ENCODE measurements around the gene XYLT1. TPM values are rescaled to one million over a fixed set of nuclear protein-coding genes. Genes with fewer than 3 reads are reported as not detected.

XYLT1 gene, protein sequence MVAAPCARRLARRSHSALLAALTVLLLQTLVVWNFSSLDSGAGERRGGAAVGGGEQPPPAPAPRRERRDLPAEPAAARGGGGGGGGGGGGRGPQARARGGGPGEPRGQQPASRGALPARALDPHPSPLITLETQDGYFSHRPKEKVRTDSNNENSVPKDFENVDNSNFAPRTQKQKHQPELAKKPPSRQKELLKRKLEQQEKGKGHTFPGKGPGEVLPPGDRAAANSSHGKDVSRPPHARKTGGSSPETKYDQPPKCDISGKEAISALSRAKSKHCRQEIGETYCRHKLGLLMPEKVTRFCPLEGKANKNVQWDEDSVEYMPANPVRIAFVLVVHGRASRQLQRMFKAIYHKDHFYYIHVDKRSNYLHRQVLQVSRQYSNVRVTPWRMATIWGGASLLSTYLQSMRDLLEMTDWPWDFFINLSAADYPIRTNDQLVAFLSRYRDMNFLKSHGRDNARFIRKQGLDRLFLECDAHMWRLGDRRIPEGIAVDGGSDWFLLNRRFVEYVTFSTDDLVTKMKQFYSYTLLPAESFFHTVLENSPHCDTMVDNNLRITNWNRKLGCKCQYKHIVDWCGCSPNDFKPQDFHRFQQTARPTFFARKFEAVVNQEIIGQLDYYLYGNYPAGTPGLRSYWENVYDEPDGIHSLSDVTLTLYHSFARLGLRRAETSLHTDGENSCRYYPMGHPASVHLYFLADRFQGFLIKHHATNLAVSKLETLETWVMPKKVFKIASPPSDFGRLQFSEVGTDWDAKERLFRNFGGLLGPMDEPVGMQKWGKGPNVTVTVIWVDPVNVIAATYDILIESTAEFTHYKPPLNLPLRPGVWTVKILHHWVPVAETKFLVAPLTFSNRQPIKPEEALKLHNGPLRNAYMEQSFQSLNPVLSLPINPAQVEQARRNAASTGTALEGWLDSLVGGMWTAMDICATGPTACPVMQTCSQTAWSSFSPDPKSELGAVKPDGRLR
- total RNA-seq (2022; extraction: Qiagen RNA extraction; ENCODE audit: low read depth), result 0.56 to 0.86 TPM (median 0.74 TPM) in 5 replicates

DNA sequence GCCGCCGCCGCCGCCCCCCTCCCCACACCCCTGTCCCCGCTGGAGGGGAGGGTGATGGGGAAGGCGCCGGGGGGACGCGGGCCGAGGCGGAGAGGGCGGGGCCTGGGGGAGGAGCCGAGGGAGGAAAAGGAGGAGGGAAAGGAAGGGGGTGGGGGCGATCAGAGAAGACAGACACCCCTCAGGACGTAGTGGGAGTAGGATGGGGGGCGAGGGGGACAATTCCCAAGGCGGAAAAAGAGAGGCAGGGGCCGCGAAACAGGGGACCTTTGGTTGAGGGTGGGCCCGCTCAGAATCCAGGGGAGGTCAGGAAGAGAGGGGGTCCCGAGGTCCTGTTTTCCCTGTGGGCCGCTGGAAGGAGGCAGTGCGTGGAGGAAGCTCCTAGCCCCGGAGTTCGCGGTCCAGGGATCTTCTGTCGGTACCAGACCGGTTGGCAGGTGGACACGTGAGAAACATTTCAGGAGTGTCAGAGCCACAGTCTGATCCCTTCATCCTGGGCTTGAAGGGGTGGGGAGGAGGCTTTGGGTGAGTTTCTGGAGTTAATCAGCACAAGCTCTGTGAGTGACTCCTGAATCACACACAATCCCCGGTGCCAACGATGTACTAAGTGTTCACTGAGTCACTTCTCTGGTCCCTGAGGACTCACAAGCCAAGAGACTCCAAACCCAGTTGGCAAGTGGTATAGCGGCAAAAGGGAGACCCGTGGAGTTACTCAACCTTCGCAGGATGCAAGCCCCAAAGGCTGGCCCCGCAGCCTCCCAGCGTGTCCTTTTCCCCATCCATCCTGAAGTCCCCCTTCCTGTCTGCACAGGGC is at the start of gene XYLT1:
XYLT1 (minus strand) TSS at position 53 of the 811 bp plus-strand sequence. CDS start 164 bp downstream, outside the sequence.

Measured in A549 treated with RU486 at 1 μM for 4 hours (cell line).